GM19455 (cell line): Measurements from ENCODE around the gene BRPF3.

ENCODE experiments used
- ATAC-seq: cut with Tn5 transposase; IDR thresholded peaks from one replicate; pipeline ENCODE4 v1.9.1; 2021; ENCODE audit not compliant: unreplicated experiment

BRPF3 gene

GRCh38 chr6:36196113-36196879 lies at the start of gene BRPF3:
Gene BRPF3, plus strand, starts transcription at chr6:36196744. Its CDS starts 3,579 bp downstream, at chr6:36200323.
- ATAC-seq = peak; percentile 65

DNA sequence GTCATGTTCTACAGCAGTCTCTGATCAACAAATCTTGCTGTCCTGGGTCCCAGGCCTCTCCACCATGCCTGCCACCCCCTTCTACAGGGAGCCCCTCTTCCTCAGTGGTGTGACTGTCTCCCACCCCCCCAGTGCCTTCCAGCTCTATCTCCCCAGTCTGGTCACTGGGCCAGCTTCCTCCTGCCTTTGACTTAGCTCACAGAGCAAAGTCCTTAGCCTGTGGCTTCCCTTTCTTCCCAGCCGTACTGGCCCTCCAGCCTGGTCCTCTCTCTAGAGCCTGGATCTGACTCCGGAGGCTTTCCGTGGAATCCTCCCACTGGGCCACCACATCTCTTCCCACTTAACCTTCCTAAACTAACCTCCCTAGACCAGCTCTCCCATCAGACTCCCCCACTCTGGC lies 49.2 kb upstream of the BRPF3 start:
- ATAC-seq = no peak

GRCh38 chr6:36149476-36149875 lies 47.1 kb upstream of the BRPF3 start:
- no peak for ATAC-seq

GRCh38 chr6:36150283-36150682 lies 46.3 kb upstream of the BRPF3 start:
- no peak for ATAC-seq

DNA sequence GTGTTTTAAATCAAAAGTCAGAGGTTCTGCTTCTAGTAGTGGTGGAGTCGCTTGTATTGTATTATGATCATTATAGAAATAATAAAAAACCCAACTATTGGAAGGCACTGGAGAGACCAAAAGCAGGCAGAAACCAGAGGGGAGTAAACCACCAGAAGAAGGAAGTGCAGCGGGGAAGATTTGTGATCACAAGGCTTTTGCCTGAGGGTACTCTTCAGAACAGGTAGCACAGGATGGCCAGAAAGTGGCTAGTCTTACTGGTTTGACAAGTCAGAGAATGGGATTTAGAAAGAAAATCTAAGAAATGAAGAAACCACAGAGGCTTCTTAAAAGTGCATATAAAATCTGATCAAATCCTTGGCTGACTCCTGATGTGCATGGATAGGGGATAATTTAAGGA lies 42.3 kb upstream of the BRPF3 start:
- no peak for ATAC-seq

GRCh38 chr6:36155662-36156061 lies 40.9 kb upstream of the BRPF3 start:
- no peak for ATAC-seq

DNA sequence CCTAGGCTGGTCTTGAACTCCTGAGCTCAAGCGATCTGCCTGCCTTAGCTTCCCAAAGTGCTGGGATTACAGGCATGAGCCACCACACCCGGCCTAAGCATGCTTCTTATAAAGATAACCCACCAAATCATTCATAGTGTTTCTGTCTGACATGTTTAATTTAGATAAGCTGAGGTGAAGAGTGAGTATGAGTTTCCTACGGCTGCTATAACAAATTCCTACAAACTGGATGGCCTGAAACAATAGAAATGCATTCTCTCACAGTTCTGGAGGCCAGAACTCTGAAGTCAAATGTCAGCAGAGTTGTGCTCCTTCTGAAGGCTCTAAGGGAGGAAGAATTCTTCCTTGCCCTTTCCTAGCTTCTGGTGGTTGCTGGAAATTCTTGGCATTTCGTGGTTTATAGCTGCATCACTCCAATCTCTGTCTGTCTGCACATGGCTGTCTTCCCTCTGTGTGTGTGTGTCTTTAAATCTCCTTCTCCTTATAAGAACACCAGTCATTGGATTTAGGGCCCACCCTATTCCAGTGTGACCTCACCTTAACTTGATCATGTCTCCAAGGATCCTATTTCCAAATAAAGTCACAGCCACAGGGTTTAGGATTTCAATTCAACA lies 36.3 kb upstream of the BRPF3 start:
- ATAC-seq = no peak

DNA sequence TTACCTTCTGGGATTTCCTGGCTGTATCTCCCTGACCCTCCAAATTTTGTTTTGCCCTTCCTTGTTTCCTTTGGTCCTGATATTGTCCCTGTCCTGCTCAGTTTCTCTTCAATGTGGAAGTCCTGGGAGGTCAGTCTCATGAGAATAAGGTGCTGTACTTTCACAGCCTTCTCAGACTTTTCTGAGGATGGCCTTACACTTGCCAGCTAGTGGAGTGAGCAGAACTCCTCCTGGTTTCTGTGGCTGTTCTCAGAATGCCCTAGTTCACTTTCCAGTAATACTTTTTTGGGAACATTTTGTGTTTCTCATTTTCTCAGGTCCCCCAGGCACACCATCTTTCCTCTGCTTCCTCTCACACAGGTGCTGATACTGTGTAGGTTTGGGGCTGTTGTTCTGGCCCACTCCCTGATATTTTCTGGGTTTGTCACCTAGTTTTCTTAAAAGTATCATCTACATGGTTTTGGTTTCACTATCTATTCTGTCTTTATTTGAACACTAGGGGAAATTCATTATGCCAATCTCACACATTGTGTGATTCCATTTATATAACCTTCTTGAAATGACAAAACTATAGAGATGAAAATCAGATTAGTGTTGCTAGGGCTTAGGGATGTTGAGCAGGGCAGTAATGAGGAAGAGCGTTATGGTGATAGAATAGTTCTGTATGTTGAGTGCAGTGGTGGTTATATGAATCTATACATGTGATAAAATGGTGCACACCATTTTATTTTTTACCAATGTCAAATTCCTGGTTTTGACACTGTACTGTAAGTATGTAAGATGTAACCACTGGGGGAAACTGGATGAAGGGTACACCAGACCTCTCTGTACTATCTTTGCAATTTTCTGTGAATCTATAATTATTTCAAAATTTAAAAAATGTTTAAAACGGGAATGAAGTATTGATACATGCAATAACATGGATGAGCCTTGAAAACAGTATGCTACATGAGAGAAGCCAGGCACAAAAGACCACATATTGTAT lies 27.2 kb upstream of the BRPF3 start:
- no peak for ATAC-seq

GRCh38 chr6:36170704-36171103 lies 25.8 kb upstream of the BRPF3 start:
- no peak for ATAC-seq

DNA sequence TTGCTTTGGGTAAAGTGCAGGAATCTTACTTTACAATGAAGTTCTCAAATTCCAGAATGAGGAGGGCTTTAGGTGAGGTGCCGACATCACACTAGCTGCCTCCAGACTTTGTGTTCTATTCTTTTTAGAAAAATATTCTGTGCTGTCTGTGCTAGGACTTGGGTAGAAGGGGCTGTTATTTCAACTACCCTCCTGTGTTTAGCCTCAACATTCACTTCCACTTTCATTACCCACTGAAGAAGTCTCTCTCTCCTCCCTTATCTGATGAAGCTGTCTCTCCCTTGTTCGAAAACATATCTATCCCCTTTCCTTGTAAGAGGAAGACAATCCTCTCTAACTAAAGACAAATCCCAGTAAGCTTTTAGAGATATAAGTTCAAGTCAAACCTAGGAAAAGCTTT lies 25.0 kb upstream of the BRPF3 start:
- ATAC-seq = no peak

- no peak for ATAC-seq
These were observed 19.4 kb upstream of the BRPF3 start for GRCh38 chr6:36177166-36177565.

GRCh38 chr6:36178544-36178943 lies 18.0 kb upstream of the BRPF3 start:
- ATAC-seq = no peak

- ATAC-seq = no peak
These were observed 16.4 kb upstream of the BRPF3 start for GRCh38 chr6:36180126-36180525.

DNA sequence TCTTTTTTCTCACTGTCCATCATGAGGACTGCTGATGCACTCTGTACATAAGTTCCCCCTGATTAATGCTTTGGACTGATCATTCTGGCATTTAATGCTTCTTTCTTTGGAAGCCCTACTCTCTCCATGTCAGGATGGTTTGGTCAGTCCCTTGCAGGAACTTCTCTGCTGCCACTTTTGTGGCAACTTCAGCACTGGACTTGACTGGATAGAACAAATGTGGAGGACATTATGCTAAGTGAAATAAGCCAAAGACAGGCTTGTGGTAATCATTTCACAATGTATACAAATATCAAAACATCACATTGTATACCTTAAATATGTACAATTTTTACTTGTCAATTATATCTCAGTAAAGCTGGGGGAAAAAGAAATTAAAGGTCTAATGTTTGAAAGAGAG lies 12.2 kb upstream of the BRPF3 start:
- ATAC-seq = no peak

- no peak for ATAC-seq
These were observed 10.3 kb upstream of the BRPF3 start for GRCh38 chr6:36186199-36186598.

DNA sequence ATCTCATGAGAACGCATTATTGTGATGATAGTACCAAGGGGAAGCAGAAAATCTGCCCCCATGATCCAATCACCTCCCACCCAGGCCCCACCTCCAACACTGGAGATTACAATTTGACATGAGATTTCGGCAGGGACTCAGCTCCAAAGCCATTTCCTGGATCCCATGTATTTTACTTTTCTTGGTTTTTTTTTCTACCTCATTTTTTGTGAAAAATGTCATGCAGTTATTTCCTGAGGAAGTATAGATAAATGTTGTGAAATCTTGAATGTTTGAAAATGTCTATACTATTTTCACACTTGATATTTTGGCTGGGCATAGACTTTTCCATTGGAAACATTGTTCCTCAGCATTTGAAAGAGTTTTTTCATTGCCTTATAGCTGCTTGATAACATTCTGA lies 9.1 kb upstream of the BRPF3 start:
- no peak for ATAC-seq

- ATAC-seq = no peak
These were observed 952 bp upstream of the BRPF3 start for GRCh38 chr6:36195471-36196112.

GRCh38 chr6:36196880-36197548 lies 470 bp downstream of the BRPF3 start:
- peak; percentile 93 for ATAC-seq

DNA sequence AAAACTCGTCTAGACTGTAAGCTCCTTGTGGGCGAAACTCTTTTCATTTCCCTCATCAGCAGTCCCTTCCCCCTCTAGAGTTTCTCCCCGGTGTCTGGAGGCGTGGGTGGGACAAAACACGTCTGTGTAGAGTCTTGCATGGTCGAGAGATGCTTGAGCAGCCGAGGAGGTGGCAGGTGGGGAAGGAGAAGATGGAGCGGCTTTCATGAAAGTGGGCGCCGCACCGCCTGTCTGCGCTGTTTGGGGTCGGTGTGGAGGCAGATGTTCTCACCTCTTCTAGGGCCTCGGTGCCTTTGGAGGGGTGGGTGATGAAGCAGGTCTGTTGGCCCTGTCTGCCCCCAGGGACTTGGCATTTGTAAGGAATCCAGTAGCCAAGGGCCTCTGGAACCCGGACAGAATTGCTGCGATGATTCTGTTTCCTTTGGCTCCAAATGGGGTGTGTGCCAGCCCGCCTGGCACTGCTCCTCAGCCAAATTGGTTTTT lies 1.2 kb downstream of the BRPF3 start:
- ATAC-seq = no peak

DNA sequence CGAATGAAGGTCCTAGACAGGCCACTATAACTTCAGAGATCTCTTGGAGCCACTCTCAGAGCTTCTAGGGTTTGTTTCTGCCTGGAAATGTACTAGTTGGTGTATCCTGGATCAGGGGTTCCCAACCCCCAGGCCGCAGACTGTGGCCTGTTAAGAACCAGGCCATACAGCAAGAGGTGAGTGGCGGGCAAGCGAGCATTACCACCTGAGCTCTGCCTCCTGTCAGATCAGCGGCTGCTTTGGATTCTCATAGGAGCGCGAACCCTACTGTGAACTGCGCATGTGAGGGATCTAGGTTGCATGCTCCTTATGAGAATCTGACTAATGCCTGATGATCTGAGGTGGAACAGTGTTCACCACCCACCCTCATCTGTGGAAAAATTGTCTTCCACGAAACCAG lies 2.4 kb downstream of the BRPF3 start:
- no peak for ATAC-seq
